GM21723 (cell line): ENCODE data around the gene UBE2L6.

ENCODE experiments used
- ATAC-seq: cut with Tn5 transposase; IDR thresholded peaks from one replicate; pipeline ENCODE4 v1.9.1; 2021; ENCODE audit warnings: mild to moderate bottlenecking, moderate library complexity; ENCODE audit not compliant: unreplicated experiment

UBE2L6 gene

DNA sequence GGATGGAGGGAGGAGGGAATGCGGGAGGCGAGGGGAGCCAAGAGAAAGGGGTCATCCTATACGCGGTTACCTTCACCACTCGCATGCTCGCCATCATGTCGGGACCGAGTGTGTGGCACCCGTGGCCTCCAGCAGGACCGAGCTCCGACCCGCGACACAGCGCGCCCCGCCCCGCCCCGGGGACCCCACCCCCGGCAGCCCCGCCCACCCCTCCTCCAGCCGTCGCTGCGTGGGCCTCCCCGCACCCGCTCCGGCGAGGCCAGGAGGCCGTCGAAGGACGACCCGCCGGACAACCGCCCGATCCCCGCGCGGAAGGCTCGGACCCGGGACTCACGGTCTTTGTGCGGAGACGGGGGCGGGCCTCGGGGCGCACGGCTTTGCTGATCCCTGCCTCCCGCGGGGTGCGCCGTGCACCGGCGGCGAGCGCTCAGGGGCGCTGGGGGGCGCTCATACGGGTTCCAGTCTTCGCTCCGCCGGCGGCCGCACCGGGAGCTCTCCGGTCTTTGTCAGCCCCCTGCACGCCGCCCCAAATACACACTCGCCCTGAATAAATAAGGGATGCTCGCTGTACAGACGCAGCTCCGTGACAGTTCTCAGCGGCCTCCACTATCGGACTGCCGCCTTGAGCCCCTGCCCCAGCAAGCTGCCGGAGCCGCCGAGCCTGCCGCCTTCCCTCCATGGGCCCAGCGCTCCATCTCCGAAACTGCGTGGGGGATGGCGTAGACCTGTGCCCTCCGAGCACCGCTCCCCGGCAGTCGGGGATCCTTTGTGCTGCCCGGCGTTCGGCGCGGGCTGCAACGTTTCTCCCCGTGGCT lies at the start of gene UBE2L6:
UBE2L6 (minus strand) TSS at position 158 of the 815 bp plus-strand sequence; CDS start at position 97, 61 bp downstream.
- peak; percentile 73 for ATAC-seq

- ATAC-seq = no peak
Observed at GRCh38 chr11:57616595-57616994, 49.1 kb upstream of the UBE2L6 start.

DNA sequence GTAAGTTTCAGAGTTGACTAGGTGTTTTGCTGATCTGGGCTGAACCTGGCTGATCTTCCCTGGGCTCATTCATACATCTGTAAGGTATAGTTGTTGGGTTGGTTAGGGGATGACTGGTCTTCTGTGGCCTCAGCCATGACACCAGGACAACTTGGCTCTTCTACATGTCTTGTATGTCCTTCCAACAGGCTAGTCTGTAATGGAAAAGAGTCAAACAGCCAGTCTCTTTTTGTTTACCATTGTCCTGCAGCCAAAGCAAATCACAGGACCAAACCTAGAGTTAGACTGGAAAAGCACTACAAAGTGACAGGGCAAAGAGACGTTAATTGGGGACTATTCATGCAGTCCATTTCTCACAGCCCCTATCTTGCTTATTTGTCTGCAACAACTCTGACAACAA lies 47.8 kb upstream of the UBE2L6 start:
- ATAC-seq = no peak

DNA sequence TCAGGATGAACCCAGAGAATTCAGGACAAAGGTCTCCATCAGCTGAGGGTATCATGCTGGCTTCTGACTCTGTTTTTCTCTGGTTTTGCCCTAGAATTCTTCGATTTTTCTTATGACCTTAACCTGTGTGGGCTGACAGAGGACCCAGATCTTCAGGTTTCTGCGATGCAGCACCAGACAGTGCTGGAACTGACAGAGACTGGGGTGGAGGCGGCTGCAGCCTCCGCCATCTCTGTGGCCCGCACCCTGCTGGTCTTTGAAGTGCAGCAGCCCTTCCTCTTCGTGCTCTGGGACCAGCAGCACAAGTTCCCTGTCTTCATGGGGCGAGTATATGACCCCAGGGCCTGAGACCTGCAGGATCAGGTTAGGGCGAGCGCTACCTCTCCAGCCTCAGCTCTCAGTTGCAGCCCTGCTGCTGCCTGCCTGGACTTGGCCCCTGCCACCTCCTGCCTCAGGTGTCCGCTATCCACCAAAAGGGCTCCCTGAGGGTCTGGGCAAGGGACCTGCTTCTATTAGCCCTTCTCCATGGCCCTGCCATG lies 46.8 kb upstream of the UBE2L6 start:
- ATAC-seq = no peak

DNA sequence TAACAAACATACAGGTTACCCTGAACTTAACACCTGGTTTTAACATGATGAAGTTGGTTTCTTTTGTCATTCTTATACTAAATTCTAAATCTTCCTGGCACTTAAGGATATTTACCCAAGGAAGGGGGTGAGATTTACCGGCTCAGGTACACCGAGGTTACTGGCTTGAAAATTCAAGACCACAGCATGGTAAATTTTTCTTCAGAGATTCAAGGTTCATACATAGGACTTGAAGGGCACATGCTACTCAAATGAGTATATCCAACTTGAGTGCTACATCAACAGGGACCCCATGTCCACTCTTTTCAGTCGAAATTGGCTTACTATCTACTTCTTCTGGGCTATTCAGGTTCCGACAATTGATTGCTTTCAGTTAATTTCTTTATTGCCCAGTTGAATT lies 42.7 kb upstream of the UBE2L6 start:
- ATAC-seq = no peak

DNA sequence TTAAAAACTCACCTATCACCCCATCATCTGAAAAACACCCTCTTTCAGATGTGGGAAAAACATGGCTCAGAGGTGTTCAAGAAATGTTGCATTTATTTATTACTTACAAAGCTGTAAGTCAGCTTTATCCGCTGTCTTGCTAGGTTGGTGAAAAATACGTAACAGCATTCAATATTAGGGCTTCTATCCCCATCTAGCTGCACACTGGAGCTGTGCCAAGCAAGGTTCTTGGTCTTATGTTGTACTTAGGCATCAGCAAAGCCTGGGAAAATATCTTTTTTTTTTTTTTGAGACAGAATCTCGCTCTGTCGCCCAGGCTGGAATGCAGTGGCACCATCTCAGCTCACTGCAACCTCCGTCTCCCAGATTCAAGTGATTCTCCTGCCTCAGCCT lies 37.6 kb upstream of the UBE2L6 start:
- ATAC-seq = no peak

- no peak for ATAC-seq
Observed at GRCh38 chr11:57604296-57605027, 37.0 kb upstream of the UBE2L6 start.

GRCh38 chr11:57601297-57601696 lies 33.8 kb upstream of the UBE2L6 start:
- ATAC-seq = no peak

DNA sequence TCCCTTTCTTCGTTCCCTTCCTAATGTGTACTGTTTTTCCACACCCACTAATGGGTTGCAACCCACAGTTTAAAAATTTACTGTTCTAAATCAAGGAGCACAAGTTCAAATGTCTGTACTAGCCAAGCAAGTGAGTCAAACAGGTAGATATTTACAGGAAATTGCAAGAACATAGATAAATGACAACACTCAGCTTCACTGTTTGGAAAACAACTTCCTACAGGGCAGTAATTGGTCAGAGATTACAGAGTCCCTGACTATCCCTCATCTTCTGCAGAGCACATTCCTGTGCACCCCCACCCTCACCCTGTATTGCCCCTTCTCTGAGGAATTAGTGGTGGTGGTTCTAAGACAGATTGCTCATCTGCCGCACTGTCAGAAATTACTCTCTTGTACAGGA lies 31.9 kb upstream of the UBE2L6 start:
- no peak for ATAC-seq

- ATAC-seq = no peak
Observed at GRCh38 chr11:57598831-57599155, 31.3 kb upstream of the UBE2L6 start.

GRCh38 chr11:57597916-57598830 lies 30.7 kb upstream of the UBE2L6 start:
- no peak for ATAC-seq

- ATAC-seq = no peak
Observed at GRCh38 chr11:57597461-57597915, 30.0 kb upstream of the UBE2L6 start, which contains the start of gene SERPING1. TSS of gene SERPING1 (plus strand) at chr11:57597685. CDS start at chr11:57598271, 586 bp downstream.

- no peak for ATAC-seq
Observed at GRCh38 chr11:57596266-57596885, 28.9 kb upstream of the UBE2L6 start.

DNA sequence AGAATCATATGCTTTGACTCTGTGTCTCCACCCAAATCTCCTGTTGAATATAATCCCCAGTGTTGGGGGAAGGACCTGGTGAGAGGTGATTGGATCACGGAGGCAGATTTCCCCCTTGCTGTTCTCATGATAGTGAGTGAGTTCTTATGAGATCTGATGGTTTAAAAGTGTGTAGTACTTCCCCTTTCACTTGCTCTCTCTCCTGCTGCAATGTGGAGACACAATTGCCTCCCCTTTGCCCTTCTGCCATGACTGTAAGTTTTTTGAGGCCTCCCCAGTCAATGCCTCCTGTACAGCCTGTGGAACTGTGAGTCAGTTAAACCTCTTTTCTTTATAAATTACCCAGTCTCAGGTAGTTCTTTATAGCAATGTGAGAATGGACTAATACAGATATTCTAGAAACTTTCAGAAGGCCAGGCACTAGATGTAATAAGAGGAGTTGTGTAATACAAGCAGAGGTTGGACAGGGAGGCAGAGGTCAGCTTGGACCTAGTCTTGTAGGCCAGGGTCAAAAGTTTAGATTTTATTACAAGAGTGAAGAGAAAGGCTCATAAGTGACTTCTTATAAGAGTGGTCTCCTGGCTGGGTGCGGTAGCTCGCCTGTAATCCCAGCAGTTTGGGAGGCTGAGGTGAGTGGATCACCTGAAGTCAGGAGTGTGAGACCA lies 20.7 kb upstream of the UBE2L6 start:
- no peak for ATAC-seq

- no peak for ATAC-seq
Observed at GRCh38 chr11:57586711-57587245, 19.3 kb upstream of the UBE2L6 start.

GRCh38 chr11:57585301-57585700 lies 17.8 kb upstream of the UBE2L6 start:
- ATAC-seq = no peak

DNA sequence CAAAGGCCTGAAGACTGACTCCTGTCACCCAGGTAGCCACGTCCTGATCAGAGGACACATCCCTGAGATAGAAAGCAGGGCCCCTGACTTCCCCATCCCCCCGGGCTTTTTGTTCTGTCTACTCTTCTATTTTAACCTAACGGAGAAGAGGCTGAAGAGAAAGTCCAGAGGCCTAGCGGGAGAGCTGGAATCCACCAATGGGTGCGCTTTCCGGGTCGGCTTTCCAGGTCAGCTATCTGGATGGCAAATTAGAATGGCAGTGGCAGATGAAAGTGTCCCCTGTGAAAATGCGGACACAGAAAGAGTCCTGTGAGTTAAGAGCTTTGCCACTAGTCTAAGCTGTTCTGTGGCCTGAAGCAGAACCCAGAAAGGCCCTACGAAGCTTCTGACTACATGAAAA lies 16.9 kb upstream of the UBE2L6 start:
- no peak for ATAC-seq

GRCh38 chr11:57574061-57574460 lies 6.6 kb upstream of the UBE2L6 start:
- ATAC-seq = no peak

DNA sequence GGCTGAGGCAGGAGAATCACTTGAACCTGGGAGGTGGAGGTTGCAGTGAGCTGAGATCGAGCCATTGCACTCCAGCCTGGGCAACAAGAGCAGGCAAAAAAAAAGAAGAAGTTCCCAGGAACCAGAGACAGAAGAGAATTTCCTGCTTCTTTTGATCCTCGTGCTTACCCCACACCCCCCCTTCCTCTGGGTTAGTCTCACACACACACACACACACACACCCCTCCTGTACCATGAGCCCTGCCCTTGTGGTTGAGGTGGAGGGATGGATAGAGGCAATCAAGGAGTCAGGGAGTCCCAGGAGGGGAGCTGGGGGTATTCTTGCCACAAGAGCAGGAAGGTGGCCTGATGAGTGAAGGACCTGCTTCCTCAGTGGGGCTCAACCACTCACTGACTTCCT lies 4.1 kb upstream of the UBE2L6 start:
- no peak for ATAC-seq

DNA sequence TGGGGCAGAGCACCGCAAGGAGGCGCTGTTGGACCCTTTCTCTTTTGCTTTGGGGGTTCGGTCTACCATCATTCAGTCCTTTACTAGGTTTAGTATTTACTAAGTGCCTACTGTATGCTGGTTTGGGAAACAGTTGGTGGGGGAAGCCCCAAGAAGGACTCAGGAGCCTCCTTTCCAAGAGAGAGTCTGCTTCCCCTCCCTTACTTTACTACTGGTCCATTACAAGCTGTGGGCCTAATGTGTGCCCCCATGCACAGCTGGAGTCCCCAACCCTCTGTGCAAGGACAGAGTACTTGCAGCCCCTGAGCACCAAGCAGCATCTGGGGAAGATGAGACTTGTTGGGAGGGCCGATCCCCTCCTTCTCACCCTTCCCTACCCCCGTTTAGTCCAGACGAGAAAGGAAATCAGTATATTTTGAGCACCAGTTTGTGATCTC lies 876 bp upstream of the UBE2L6 start:
- ATAC-seq = peak; percentile 9
